ENCODE measurements around the gene GSK3B. TPM values are rescaled to one million over a fixed set of nuclear protein-coding genes. Genes with fewer than 3 reads are reported as not detected.
"Not testable (repeated sequence)": the region's sequence is repeated elsewhere in the genome, so short reads cannot be mapped to it uniquely, and the experiment has no call there.

Gene GSK3B
- total and polyA plus RNA-seq, 10 of the 15 experiments (the other 5 are each of a cell fraction or from before 2014, with no cell fraction given), result 8.5 to 49.8 (median 25.5) TPM

DNA sequence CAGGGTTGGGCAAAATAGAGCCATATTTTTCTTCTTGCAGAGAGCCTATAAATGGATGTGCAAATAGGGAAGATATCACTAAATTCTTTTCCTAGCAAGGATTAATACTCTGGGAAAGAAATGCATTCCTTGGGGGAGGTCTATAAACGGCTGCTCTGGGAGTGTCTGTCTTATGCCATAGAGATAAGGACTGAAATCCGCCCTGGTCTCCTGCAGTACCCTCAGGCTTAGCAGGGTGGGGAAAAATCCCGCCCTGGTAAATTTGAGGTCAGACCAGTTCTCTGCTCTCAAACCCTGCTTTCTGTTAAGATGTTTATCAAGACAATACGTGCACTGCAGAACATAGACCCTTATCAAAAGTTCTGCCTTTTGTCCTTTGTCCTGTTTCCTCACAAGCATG lies 205.6 kb downstream of the GSK3B start:
- H3K27me3 ChIP-seq (replicated peaks in 1 of 2; ENCODE audit: control insufficient read depth in 2 of 2, insufficient read depth in 2 of 2, low read length in 1 of 2); H3K79me2 ChIP-seq (ENCODE audit: control insufficient read depth, insufficient read depth, low read length); intact Hi-C loops (cut with micrococcal nuclease; ENCODE audit: unreplicated experiment); in situ Hi-C loops (cut with MboI); H3K9me3 ChIP-seq (replicated peaks; ENCODE audit: control insufficient read depth, insufficient read depth, low read length); BruUV-seq (replicated peaks); H3K27ac ChIP-seq (ENCODE audit: control insufficient read depth, insufficient read depth); H3K4me2 ChIP-seq (ENCODE audit: control insufficient read depth, insufficient read depth); H4K20me1 ChIP-seq (ENCODE audit: control insufficient read depth, insufficient read depth); POLR2A ChIA-PET; H3K36me3 ChIP-seq (ENCODE audit: control insufficient read depth in 2 of 2, insufficient read depth in 2 of 2, low read length in 1 of 2); H3K4me1 ChIP-seq (ENCODE audit: control insufficient read depth, insufficient read depth, low read length); RAD21 ChIA-PET (ENCODE audit: unreplicated experiment); DNase-seq (ENCODE audit: low read depth, low spot score); FAIRE-seq; ATAC-seq; H3K4me3 ChIP-seq; H2AFZ ChIP-seq (ENCODE audit: control insufficient read depth, low read depth, low read length); H3K9ac ChIP-seq (ENCODE audit: control insufficient read depth, insufficient read depth, low read length): not testable (repeated sequence)
- SMC1A ChIA-PET (ENCODE audit: uncharacterized antibody, unreplicated experiment), result interaction anchor here (1.2 kb wide), 1 partner anchor 529 kb away, joined by 3 read pairs; no protein-coding TSS in a partner anchor
- CTCF ChIA-PET, result interaction anchor here (1.6 kb wide), 1 partner anchor 259 kb away, joined by 8 read pairs; no protein-coding TSS in a partner anchor
- 0 out of 2 replicates have a peak, but pooled peaks have one; percentile 72 for TF ChIP-seq CBX5 (IDR thresholded peaks at IDR 0.05; ENCODE audit: low read depth)
- WGBS (ENCODE audit: insufficient coverage, insufficient replicate concordance, low lambda C conversion rate, missing lambda C conversion rate), result 96% methylated on average over 4 of the region's 4 CpGs

DNA sequence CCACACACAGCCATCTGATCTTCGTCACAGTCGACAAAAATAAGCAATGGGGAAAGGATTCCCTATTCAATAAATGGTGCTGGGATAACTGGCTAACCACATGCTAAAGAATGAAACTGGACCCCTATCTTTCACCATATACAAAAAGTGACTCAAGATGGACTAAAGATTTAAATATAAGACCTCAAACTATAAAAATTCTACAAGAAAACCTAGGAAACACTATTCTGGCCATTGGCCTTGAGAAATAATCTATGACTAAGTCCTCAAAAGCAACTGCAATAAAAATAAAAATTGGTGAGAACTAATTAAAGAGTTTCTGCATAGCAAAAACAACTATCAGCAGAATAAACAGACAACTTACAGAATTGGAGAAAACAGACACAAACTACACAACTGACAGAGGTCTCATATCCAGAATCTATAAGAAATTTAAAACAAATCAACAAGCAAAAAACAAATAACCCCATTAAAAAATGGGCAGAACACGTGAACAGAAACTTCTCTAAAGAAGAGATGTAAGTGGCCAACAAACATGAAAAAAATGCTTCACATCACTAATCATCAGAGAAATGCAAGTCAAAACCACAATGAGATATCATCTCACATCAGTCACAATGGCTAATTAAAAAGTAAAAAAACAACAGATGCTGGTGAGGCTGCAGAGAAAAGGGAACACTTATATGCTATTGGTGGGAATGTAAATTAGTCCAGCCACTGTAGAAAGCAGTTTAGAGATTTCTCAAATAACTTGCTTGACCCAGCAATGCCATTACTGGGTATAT lies 208.3 kb downstream of the GSK3B start:
- ChIA-PET POLR2A (no interaction called here), CTCF (no interaction called here), RAD21 (ENCODE audit: unreplicated experiment) (no interaction called here), SMC1A (ENCODE audit: uncharacterized antibody, unreplicated experiment) (no interaction called here)
- Histone ChIP-seq H2AFZ (ENCODE audit: control insufficient read depth, low read depth, low read length) (no peak overlapping the region), H3K79me2 (ENCODE audit: control insufficient read depth, insufficient read depth, low read length) (no peaks in the 10 kb centered on the region), H3K27me3 (replicated peaks in 1 of 2; ENCODE audit: control insufficient read depth in 2 of 2, insufficient read depth in 2 of 2, low read length in 1 of 2) (no peaks in the 10 kb centered on the region), H3K4me3 (no peak overlapping the region), H4K20me1 (ENCODE audit: control insufficient read depth, insufficient read depth) (no peaks in the 10 kb centered on the region), H3K27ac (ENCODE audit: control insufficient read depth, insufficient read depth) (no peak overlapping the region), H3K4me2 (ENCODE audit: control insufficient read depth, insufficient read depth) (no peak overlapping the region), H3K9ac (ENCODE audit: control insufficient read depth, insufficient read depth, low read length) (no peak overlapping the region), H3K9me3 (replicated peaks; ENCODE audit: control insufficient read depth, insufficient read depth, low read length) (peaks cover 4% of the 10 kb centered on the region), H3K4me1 (ENCODE audit: control insufficient read depth, insufficient read depth, low read length) (no peaks in the 10 kb centered on the region), H3K36me3 (ENCODE audit: control insufficient read depth in 2 of 2, insufficient read depth in 2 of 2, low read length in 1 of 2) (peaks cover 0 to 3% of the 10 kb centered on the region in 2 experiments; a peak in 2 of 4 replicates)
- ATAC-seq (no peak), FAIRE-seq (no peak), DNase-seq (ENCODE audit: low read depth, low spot score) (no peak)
- in situ Hi-C loops (cut with MboI), result no loop called here
- WGBS (ENCODE audit: insufficient coverage, insufficient replicate concordance, low lambda C conversion rate, missing lambda C conversion rate), result 82% methylated on average over 3 of the region's 3 CpGs
- intact Hi-C loops (cut with micrococcal nuclease; ENCODE audit: unreplicated experiment), result no loop called here
- no TSS peak for BruUV-seq (replicated peaks)
- TF ChIP-seq, protein P1, sequence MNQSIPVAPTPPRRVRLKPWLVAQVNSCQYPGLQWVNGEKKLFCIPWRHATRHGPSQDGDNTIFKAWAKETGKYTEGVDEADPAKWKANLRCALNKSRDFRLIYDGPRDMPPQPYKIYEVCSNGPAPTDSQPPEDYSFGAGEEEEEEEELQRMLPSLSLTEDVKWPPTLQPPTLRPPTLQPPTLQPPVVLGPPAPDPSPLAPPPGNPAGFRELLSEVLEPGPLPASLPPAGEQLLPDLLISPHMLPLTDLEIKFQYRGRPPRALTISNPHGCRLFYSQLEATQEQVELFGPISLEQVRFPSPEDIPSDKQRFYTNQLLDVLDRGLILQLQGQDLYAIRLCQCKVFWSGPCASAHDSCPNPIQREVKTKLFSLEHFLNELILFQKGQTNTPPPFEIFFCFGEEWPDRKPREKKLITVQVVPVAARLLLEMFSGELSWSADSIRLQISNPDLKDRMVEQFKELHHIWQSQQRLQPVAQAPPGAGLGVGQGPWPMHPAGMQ (IDR thresholded peaks at IDR 0.05; ENCODE audit: borderline replicate concordance), result no peak
- no peak for TF ChIP-seq MEF2A (IDR thresholded peaks at IDR 0.05; ENCODE audit: insufficient read depth, low read depth, low read length)
- no peak for TF ChIP-seq SIX5 (IDR thresholded peaks at IDR 0.05; ENCODE audit: low read depth, low read length, severe bottlenecking)
- no peak for TF ChIP-seq NR2C2 (IDR thresholded peaks at IDR 0.05; ENCODE audit: borderline replicate concordance, control insufficient read depth, insufficient read length, low read depth)
- no peak for TF ChIP-seq ZNF24 (IDR thresholded peaks at IDR 0.05)
- TF ChIP-seq HDAC6 (IDR thresholded peaks at IDR 0.05; ENCODE audit: unreplicated experiment), result no peak
- no peak for TF ChIP-seq SPI1 (IDR thresholded peaks at IDR 0.05; ENCODE audit: borderline replicate concordance, insufficient read depth, low read depth, low read length)
- no peak for TF ChIP-seq SKIL (IDR thresholded peaks at IDR 0.05; ENCODE audit: low read depth, poor library complexity, severe bottlenecking)
- TF ChIP-seq ATF3 (IDR thresholded peaks at IDR 0.05; ENCODE audit: borderline replicate concordance, extremely low read depth, low read depth, low read length), result no peak
